Natural killer cell (primary cell): Measurements from ENCODE around the gene KISS1R. TPM values are rescaled to one million over a fixed set of nuclear protein-coding genes. Genes with fewer than 3 reads are reported as not detected.

Source experiments
- ATAC-seq, 3 donors: fragments of 150-1000 bp in 2 of 3; fragments of 200-7000 bp in 1 of 3; cut with Tn5 transposase; 1 replicate in 1 of 3; 2 replicates in 2 of 3; pipeline ENCODE4 v1.10.0; 2021; ENCODE audit warnings: mild to moderate bottlenecking in 2 of 3, moderate library complexity in 2 of 3
- DNase-seq, 2 donors: peaks; one replicate each; pipeline versions ENCODE4 v3.0.0 to v3.0.0-alpha.2; 2013 to 2021; ENCODE audit warnings: mixed read lengths in 1 of 2
- H3K27ac ChIP-seq: one replicate; pipeline ENCODE4 v1.5.1; 2013; ENCODE audit warnings: mild to moderate bottlenecking, low read length
- H3K27me3 ChIP-seq: one replicate; pipeline ENCODE4 v1.6.1; 2013; ENCODE audit warnings: low read length; ENCODE audit not compliant: control insufficient read depth, insufficient read depth
- H3K36me3 ChIP-seq: one replicate; pipeline ENCODE4 v1.6.1; 2013; ENCODE audit warnings: low read length; ENCODE audit not compliant: control insufficient read depth, insufficient read depth
- H3K4me1 ChIP-seq: one replicate; pipeline ENCODE4 v1.6.1; 2013; ENCODE audit warnings: low read length; ENCODE audit not compliant: control insufficient read depth, insufficient read depth
- H3K4me3 ChIP-seq: one replicate; pipeline ENCODE4 v1.5.1; 2013; ENCODE audit warnings: low read length
- H3K9me3 ChIP-seq: one replicate; pipeline ENCODE4 v1.6.1; 2013; ENCODE audit warnings: low read length; ENCODE audit not compliant: control insufficient read depth, insufficient read depth
- H3K27ac Mint-ChIP-seq, 2 donors: one replicate each; pipeline ENCODE4 v1.8.0; 2022; ENCODE audit warnings: mild to moderate bottlenecking in 2 of 2, mixed read lengths in 2 of 2, moderate library complexity in 1 of 2
- H3K27me3 Mint-ChIP-seq, 2 donors: one replicate each; pipeline ENCODE4 v1.8.0; 2022; ENCODE audit warnings: low read depth in 2 of 2, mixed read lengths in 2 of 2
- H3K36me3 Mint-ChIP-seq: one replicate; pipeline ENCODE4 v1.8.0; 2022; ENCODE audit warnings: mixed read lengths
- H3K4me1 Mint-ChIP-seq, 2 donors: one replicate each; pipeline ENCODE4 v1.8.0; 2022; ENCODE audit warnings: mixed read lengths in 2 of 2
- H3K4me3 Mint-ChIP-seq: one replicate; pipeline ENCODE4 v1.8.0; 2022; ENCODE audit warnings: mild to moderate bottlenecking, moderate library complexity, mixed read lengths
- H3K9me3 Mint-ChIP-seq, 2 donors: one replicate each; pipeline ENCODE4 v1.8.0; 2022; ENCODE audit warnings: mixed read lengths in 2 of 2
- CTCF ChIP-seq: fragments of 200-600 bp; IDR thresholded peaks from one replicate; pipeline ENCODE4 v1.8.0; 2022; ENCODE audit warnings: antibody characterized with exemption
- WGBS: methylation state at CpG from one replicate; pipeline ENCODE4 v1.1.7; 2013; ENCODE audit warnings: missing lambda C conversion rate; ENCODE audit not compliant: insufficient coverage; 5-methylcytosine and 5-hydroxymethylcytosine counted together
- intact Hi-C: fragments of 100-400 bp; cut with micrococcal nuclease; formaldehyde crosslinking; loops from one replicate; pipeline ENCODE4 v1.14.2; 2022
- total RNA-seq, 4 donors: library from RNA; stranded (reverse); fragments of 120-200 nt in 1 of 4; gene quantifications; one replicate each; pipeline versions ENCODE4 v1.2.3 to v1.2.4, GENCODE V29; 2013 to 2022

KISS1R gene
- total RNA-seq, 3 donors from 2014 or later (not counting 1 experiment from before 2014, with no cell fraction given): 0.31 TPM; not detected in 2

GRCh38 chr19:912181-913079, 4.7 kb upstream of the KISS1R start:
- DNase-seq (no peak), ATAC-seq (peak in 1 of 3 donors; percentile 17)
- Mint-ChIP-seq H3K9me3 (no peaks in the 10 kb centered on the region), H3K4me3 (peak overlapping the region; percentile 86), H3K27me3 (peaks cover 0 to 6% of the 10 kb centered on the region in 2 donors), H3K4me1 (peaks cover 12 to 20% of the 10 kb centered on the region in 2 donors), H3K36me3 (no peaks in the 10 kb centered on the region), H3K27ac (peak overlapping the region; percentile 36 to 83)
- Histone ChIP-seq H3K4me1 (peaks cover 54% of the 10 kb centered on the region), H3K36me3 (no peaks in the 10 kb centered on the region), H3K9me3 (no peaks in the 10 kb centered on the region), H3K27ac (peak overlapping the region; percentile 97), H3K4me3 (peak overlapping the region; percentile 92), H3K27me3 (peaks cover 9% of the 10 kb centered on the region)
- no peak for TF ChIP-seq CTCF
- WGBS: 4% methylated on average over 63 of the region's 69 CpGs
- intact Hi-C loops: no loop called here

GRCh38 chr19:913080-913748, 3.9 kb upstream of the KISS1R start, which contains the start of gene R3HDM4:
R3HDM4 (minus strand) TSS chr19:913219; CDS start chr19:913157, 62 bp downstream.
- peak; percentile 83 to 90 for DNase-seq
- Mint-ChIP-seq H3K4me1 (peaks cover 12 to 17% of the 10 kb centered on the region in 2 donors), H3K9me3 (no peaks in the 10 kb centered on the region), H3K4me3 (peak within 1 kb of the TSS; percentile 86), H3K27me3 (peaks cover 0 to 8% of the 10 kb centered on the region in 2 donors), H3K27ac (peak within 1 kb of the TSS; percentile 64 to 83), H3K36me3 (no peaks in the 10 kb centered on the region)
- peaks cover 13% of the 10 kb centered on the region for H3K27me3 ChIP-seq
- peak within 1 kb of the TSS; percentile 98 for H3K27ac ChIP-seq
- H3K4me1 ChIP-seq: peaks cover 54% of the 10 kb centered on the region
- ATAC-seq: peak; percentile 75 to 88 (median 85)
- H3K9me3 ChIP-seq: no peaks in the 10 kb centered on the region
- peak within 1 kb of the TSS; percentile 92 for H3K4me3 ChIP-seq
- intact Hi-C loops: no loop called here
- no peak for TF ChIP-seq CTCF
- WGBS: under 1% methylated on average over 76 of the region's 76 CpGs
- no peaks in the 10 kb centered on the region for H3K36me3 ChIP-seq

GRCh38 chr19:916645-917322, 349 bp upstream of the KISS1R start:
- Mint-ChIP-seq H3K27ac (no peak overlapping the region), H3K27me3 (peaks cover 0 to 8% of the 10 kb centered on the region in 2 donors)

More at GRCh38 chr19:916645-917322, 349 bp upstream of the KISS1R start:
- H3K9me3 ChIP-seq: no peaks in the 10 kb centered on the region
- Mint-ChIP-seq H3K9me3 (no peaks in the 10 kb centered on the region), H3K36me3 (no peaks in the 10 kb centered on the region), H3K4me3 (no peak overlapping the region), H3K4me1 (peaks cover 7 to 11% of the 10 kb centered on the region in 2 donors)
- intact Hi-C loops: no loop called here
- WGBS: 15% methylated on average over 33 of the region's 35 CpGs
- peaks cover 50% of the 10 kb centered on the region for H3K4me1 ChIP-seq
- peaks cover 21% of the 10 kb centered on the region for H3K27me3 ChIP-seq
- ATAC-seq: no peak
- no peak for DNase-seq
- TF ChIP-seq CTCF: no peak
- H3K36me3 ChIP-seq: no peaks in the 10 kb centered on the region
- no peak overlapping the region for H3K27ac ChIP-seq
- no peak overlapping the region for H3K4me3 ChIP-seq
